Measurements from ENCODE around the gene CBY2. TPM values are rescaled to one million over a fixed set of nuclear protein-coding genes. Genes with fewer than 3 reads are reported as not detected.

The CBY2 gene
- total and polyA plus RNA-seq, 4 donors: not detected

GRCh38 chr13:45670189-45670885 lies 31.8 kb upstream of the CBY2 start:
- Histone ChIP-seq H3K27me3 (ENCODE audit: control insufficient read depth in 1 of 2, insufficient read depth in 2 of 2, low read length in 1 of 2) (no peaks in the 10 kb centered on the region), H3K4me1 (ENCODE audit: control insufficient read depth in 1 of 2, insufficient read depth in 2 of 2, low read length in 2 of 2) (no peaks in the 10 kb centered on the region), H3K4me3 (ENCODE audit: low read length in 2 of 2) (no peak overlapping the region), H3K9me3 (ENCODE audit: control insufficient read depth, low read length) (no peaks in the 10 kb centered on the region), H3K27ac (ENCODE audit: low read depth in 1 of 2, low read length in 2 of 2) (no peak overlapping the region), H3K36me3 (ENCODE audit: control insufficient read depth in 1 of 2, insufficient read depth in 2 of 2, low read length in 1 of 2) (no peaks in the 10 kb centered on the region)
- ATAC-seq (ENCODE audit: low FRiP score) (no peak), DNase-seq (no peak)
- 80 to 81% methylated on average over 5 of the region's 5 CpGs for WGBS, 2 donors
- intact Hi-C loops (cut with DNase I): no loop called here

GRCh38 chr13:45674908-45675307 lies 27.2 kb upstream of the CBY2 start:
- WGBS, 2 donors: 17 to 23% methylated on average over 1 of the region's 1 CpG
- no peaks in the 10 kb centered on the region for H3K27me3 ChIP-seq (ENCODE audit: control insufficient read depth in 1 of 2, insufficient read depth in 2 of 2, low read length in 1 of 2)
- H3K9me3 ChIP-seq (ENCODE audit: control insufficient read depth, low read length): no peaks in the 10 kb centered on the region
- DNase-seq (no peak), ATAC-seq (ENCODE audit: low FRiP score) (no peak)
- no peak overlapping the region for H3K4me3 ChIP-seq (ENCODE audit: low read length in 2 of 2)
- H3K27ac ChIP-seq (ENCODE audit: low read depth in 1 of 2, low read length in 2 of 2): no peak overlapping the region
- intact Hi-C loops (cut with DNase I): no loop called here
- H3K36me3 ChIP-seq (ENCODE audit: control insufficient read depth in 1 of 2, insufficient read depth in 2 of 2, low read length in 1 of 2): no peaks in the 10 kb centered on the region
- no peaks in the 10 kb centered on the region for H3K4me1 ChIP-seq (ENCODE audit: control insufficient read depth in 1 of 2, insufficient read depth in 2 of 2, low read length in 2 of 2)

GRCh38 chr13:45678282-45678681 lies 23.8 kb upstream of the CBY2 start:
- Histone ChIP-seq H3K27me3 (ENCODE audit: control insufficient read depth in 1 of 2, insufficient read depth in 2 of 2, low read length in 1 of 2) (no peaks in the 10 kb centered on the region), H3K4me1 (ENCODE audit: control insufficient read depth in 1 of 2, insufficient read depth in 2 of 2, low read length in 2 of 2) (no peaks in the 10 kb centered on the region), H3K9me3 (ENCODE audit: control insufficient read depth, low read length) (no peaks in the 10 kb centered on the region), H3K36me3 (ENCODE audit: control insufficient read depth in 1 of 2, insufficient read depth in 2 of 2, low read length in 1 of 2) (no peaks in the 10 kb centered on the region), H3K4me3 (ENCODE audit: low read length in 2 of 2) (no peak overlapping the region), H3K27ac (ENCODE audit: low read depth in 1 of 2, low read length in 2 of 2) (no peak overlapping the region)
- ATAC-seq (ENCODE audit: low FRiP score) (no peak), DNase-seq (no peak)
- intact Hi-C loops (cut with DNase I): no loop called here

- Histone ChIP-seq H3K36me3 (ENCODE audit: control insufficient read depth in 1 of 2, insufficient read depth in 2 of 2, low read length in 1 of 2) (no peaks in the 10 kb centered on the region), H3K27ac (ENCODE audit: low read depth in 1 of 2, low read length in 2 of 2) (no peak overlapping the region), H3K4me3 (ENCODE audit: low read length in 2 of 2) (no peak overlapping the region), H3K4me1 (ENCODE audit: control insufficient read depth in 1 of 2, insufficient read depth in 2 of 2, low read length in 2 of 2) (no peaks in the 10 kb centered on the region), H3K27me3 (ENCODE audit: control insufficient read depth in 1 of 2, insufficient read depth in 2 of 2, low read length in 1 of 2) (no peaks in the 10 kb centered on the region), H3K9me3 (ENCODE audit: control insufficient read depth, low read length) (no peaks in the 10 kb centered on the region)
- 17 to 39% methylated on average over 6 of the region's 6 CpGs for WGBS, 2 donors
- DNase-seq (no peak), ATAC-seq (ENCODE audit: low FRiP score) (no peak)
- intact Hi-C loops (cut with DNase I): no loop called here
These were observed 21.0 kb upstream of the CBY2 start for GRCh38 chr13:45681113-45681512.

- WGBS, 2 donors: 31 to 35% methylated on average over 3 of the region's 3 CpGs
- Histone ChIP-seq H3K4me1 (ENCODE audit: control insufficient read depth in 1 of 2, insufficient read depth in 2 of 2, low read length in 2 of 2) (no peaks in the 10 kb centered on the region), H3K36me3 (ENCODE audit: control insufficient read depth in 1 of 2, insufficient read depth in 2 of 2, low read length in 1 of 2) (no peaks in the 10 kb centered on the region), H3K9me3 (ENCODE audit: control insufficient read depth, low read length) (no peaks in the 10 kb centered on the region), H3K27me3 (ENCODE audit: control insufficient read depth in 1 of 2, insufficient read depth in 2 of 2, low read length in 1 of 2) (no peaks in the 10 kb centered on the region), H3K27ac (ENCODE audit: low read depth in 1 of 2, low read length in 2 of 2) (no peak overlapping the region), H3K4me3 (ENCODE audit: low read length in 2 of 2) (no peak overlapping the region)
- ATAC-seq (ENCODE audit: low FRiP score): no peak
- DNase-seq: no peak
- intact Hi-C loops (cut with DNase I): no loop called here
These were observed 19.6 kb upstream of the CBY2 start for GRCh38 chr13:45682494-45683008.

GRCh38 chr13:45683701-45684100 lies 18.4 kb upstream of the CBY2 start:
- Histone ChIP-seq H3K27ac (ENCODE audit: low read depth in 1 of 2, low read length in 2 of 2) (no peak overlapping the region), H3K36me3 (ENCODE audit: control insufficient read depth in 1 of 2, insufficient read depth in 2 of 2, low read length in 1 of 2) (no peaks in the 10 kb centered on the region), H3K9me3 (ENCODE audit: control insufficient read depth, low read length) (no peaks in the 10 kb centered on the region), H3K27me3 (ENCODE audit: control insufficient read depth in 1 of 2, insufficient read depth in 2 of 2, low read length in 1 of 2) (no peaks in the 10 kb centered on the region), H3K4me1 (ENCODE audit: control insufficient read depth in 1 of 2, insufficient read depth in 2 of 2, low read length in 2 of 2) (no peaks in the 10 kb centered on the region), H3K4me3 (ENCODE audit: low read length in 2 of 2) (no peak overlapping the region)
- intact Hi-C loops (cut with DNase I): no loop called here
- WGBS, 2 donors: 25 to 28% methylated on average over 3 of the region's 3 CpGs
- DNase-seq (no peak), ATAC-seq (ENCODE audit: low FRiP score) (no peak)

- no peaks in the 10 kb centered on the region for H3K36me3 ChIP-seq (ENCODE audit: control insufficient read depth in 1 of 2, insufficient read depth in 2 of 2, low read length in 1 of 2)
- H3K4me3 ChIP-seq (ENCODE audit: low read length in 2 of 2): no peak overlapping the region
- DNase-seq (no peak), ATAC-seq (ENCODE audit: low FRiP score) (no peak)
- 74 to 76% methylated on average over 4 of the region's 4 CpGs for WGBS, 2 donors
- H3K27me3 ChIP-seq (ENCODE audit: control insufficient read depth in 1 of 2, insufficient read depth in 2 of 2, low read length in 1 of 2): peaks cover 0 to 5% of the 10 kb centered on the region in 2 donors
- no peaks in the 10 kb centered on the region for H3K4me1 ChIP-seq (ENCODE audit: control insufficient read depth in 1 of 2, insufficient read depth in 2 of 2, low read length in 2 of 2)
- H3K27ac ChIP-seq (ENCODE audit: low read depth in 1 of 2, low read length in 2 of 2): no peak overlapping the region
- intact Hi-C loops (cut with DNase I): no loop called here
- no peaks in the 10 kb centered on the region for H3K9me3 ChIP-seq (ENCODE audit: control insufficient read depth, low read length)
These were observed 13.5 kb upstream of the CBY2 start for GRCh38 chr13:45688577-45688976.

GRCh38 chr13:45690636-45691035 lies 11.5 kb upstream of the CBY2 start:
- 43 to 45% methylated on average over 2 of the region's 2 CpGs for WGBS, 2 donors
- Histone ChIP-seq H3K4me3 (ENCODE audit: low read length in 2 of 2) (no peak overlapping the region), H3K9me3 (ENCODE audit: control insufficient read depth, low read length) (no peaks in the 10 kb centered on the region), H3K36me3 (ENCODE audit: control insufficient read depth in 1 of 2, insufficient read depth in 2 of 2, low read length in 1 of 2) (no peaks in the 10 kb centered on the region), H3K27me3 (ENCODE audit: control insufficient read depth in 1 of 2, insufficient read depth in 2 of 2, low read length in 1 of 2) (peaks cover 0 to 5% of the 10 kb centered on the region in 2 donors), H3K27ac (ENCODE audit: low read depth in 1 of 2, low read length in 2 of 2) (no peak overlapping the region), H3K4me1 (ENCODE audit: control insufficient read depth in 1 of 2, insufficient read depth in 2 of 2, low read length in 2 of 2) (no peaks in the 10 kb centered on the region)
- intact Hi-C loops (cut with DNase I): no loop called here
- no peak for DNase-seq
- ATAC-seq (ENCODE audit: low FRiP score): no peak

- Histone ChIP-seq H3K9me3 (ENCODE audit: control insufficient read depth, low read length) (no peaks in the 10 kb centered on the region), H3K4me3 (ENCODE audit: low read length in 2 of 2) (no peak overlapping the region), H3K4me1 (ENCODE audit: control insufficient read depth in 1 of 2, insufficient read depth in 2 of 2, low read length in 2 of 2) (no peaks in the 10 kb centered on the region), H3K27ac (ENCODE audit: low read depth in 1 of 2, low read length in 2 of 2) (no peak overlapping the region), H3K27me3 (ENCODE audit: control insufficient read depth in 1 of 2, insufficient read depth in 2 of 2, low read length in 1 of 2) (peaks cover 0 to 5% of the 10 kb centered on the region in 2 donors), H3K36me3 (ENCODE audit: control insufficient read depth in 1 of 2, insufficient read depth in 2 of 2, low read length in 1 of 2) (no peaks in the 10 kb centered on the region)
- ATAC-seq (ENCODE audit: low FRiP score): no peak
- no peak for DNase-seq
- intact Hi-C loops (cut with DNase I): no loop called here
- WGBS, 2 donors: 67 to 75% methylated on average over 4 of the region's 4 CpGs
These were observed 10.9 kb upstream of the CBY2 start for GRCh38 chr13:45691251-45691650.
